Stimulated activated CD4-positive, alpha-beta T cell treated with anti-CD3 and anti-CD28 coated beads, Interleukin-4, amount 100 ng/mL, for 48 hours (primary cell): ENCODE results near the gene CSF2.
"Not testable (repeated sequence)": the region's sequence is repeated elsewhere in the genome, so short reads cannot be mapped to it uniquely, and the experiment has no call there.

ENCODE experiments used
- DNase-seq, 2 donors: peaks; one replicate each; pipeline ENCODE4 v3.0.0-alpha.2; 2020; ENCODE audit warnings: low read depth in 2 of 2

The CSF2 gene

GRCh38 chr5:132087176-132087575 is 13.6 kb downstream of the CSF2 start:
- DNase-seq = no peak

GRCh38 chr5:132087661-132088060 is 14.1 kb downstream of the CSF2 start:
- no peak for DNase-seq

DNA sequence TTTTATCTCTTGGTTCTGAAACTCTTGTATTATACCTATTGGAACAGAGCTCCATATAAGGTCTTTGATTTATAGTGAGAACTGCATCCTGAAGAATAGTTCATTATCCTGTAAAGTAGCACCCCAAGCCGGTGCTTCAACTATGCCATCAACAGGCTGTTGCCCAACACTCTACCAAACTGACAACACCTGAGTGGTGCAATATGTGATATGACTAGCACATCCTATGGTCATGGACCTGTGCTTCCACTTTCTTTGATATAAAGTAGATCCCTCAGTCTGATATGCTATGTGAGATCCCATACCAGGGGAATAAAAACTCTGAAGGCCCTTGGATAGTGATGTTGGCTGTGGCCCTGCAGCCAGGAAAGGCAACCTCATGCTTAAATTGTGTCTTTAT is 15.8 kb downstream of the CSF2 start:
- no peak for DNase-seq

DNA sequence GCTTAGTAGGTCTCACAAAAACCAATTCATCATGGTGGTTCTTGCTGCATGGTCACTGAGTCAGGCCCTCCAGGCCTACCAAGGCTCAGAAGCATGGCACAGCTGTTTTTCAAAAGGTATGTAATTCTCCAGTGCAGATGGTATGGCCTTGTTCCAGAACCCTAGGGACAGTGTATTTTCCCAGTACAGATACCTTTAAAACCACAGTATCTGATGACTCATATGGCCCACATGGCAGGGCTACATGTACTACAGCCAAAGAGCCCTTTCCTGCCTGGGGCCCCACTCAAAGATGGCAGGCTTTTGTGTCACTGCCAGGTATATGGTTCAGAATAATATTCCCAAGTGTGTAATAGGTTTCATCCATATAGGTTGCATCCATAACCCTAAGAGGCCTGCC is 16.5 kb downstream of the CSF2 start:
- DNase-seq = no peak

- DNase-seq = no peak
Observed at GRCh38 chr5:132093271-132093670, 19.7 kb downstream of the CSF2 start.

DNA sequence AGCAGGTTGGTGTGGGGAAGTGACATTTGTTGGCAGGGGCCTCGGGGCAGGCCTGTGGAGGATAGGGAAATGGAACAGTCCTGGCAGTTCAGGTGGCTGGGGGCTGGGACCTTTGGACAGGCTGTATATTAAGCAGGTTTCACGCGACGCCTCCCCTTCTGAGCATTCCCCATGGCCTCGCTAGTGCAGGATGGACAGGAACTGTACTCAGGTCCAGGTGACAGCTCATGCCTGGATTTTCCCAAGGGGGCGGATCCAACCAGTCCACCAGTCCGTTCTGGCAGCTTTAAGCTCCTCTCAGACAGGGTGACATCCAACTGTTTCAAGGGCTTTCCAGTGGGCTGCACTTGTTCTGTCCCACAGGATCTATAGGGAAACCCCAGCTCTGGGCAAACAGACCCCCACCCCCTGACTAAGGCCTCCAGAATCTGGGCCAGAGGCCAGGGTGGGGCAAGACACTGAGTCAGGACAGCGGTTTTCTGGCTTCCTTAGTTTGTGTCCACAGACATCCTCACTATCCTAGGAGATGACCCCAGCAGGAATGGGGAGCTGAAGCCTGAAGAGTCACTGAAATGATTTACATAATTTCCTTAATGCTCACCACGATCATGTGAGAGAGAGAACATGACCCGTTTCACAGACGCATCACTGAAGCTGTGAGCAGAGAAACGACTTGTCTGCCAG is 20.9 kb downstream of the CSF2 start:
- no peak for DNase-seq

GRCh38 chr5:132095077-132095410 is 21.5 kb downstream of the CSF2 start:
- DNase-seq = no peak

DNA sequence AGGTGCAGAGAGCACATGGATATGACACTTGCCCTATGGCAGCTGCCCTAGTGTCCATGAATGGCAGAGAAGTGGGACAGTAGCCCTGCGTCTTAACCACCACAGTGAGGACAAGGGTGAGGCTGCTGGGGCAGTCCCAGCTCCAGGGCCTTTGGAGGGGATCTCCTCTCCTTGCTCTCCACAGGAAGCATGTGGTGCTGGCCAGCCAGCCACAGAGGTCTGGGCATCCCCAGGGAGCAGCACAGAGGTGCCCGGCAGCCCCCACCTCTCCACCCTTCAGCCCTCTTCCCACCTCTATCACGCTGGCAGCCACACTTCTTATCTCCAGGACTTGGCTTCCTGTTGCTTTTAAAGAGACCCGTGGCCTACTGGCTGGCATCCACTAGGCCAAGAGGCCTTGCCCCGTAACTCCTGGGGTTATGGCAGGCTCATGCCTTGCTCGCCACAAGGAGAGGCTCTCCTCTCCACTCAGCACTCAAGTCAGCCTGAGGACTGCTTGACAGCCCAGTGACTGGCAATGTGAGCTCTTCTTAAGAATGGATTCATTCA is 21.9 kb downstream of the CSF2 start:
- no peak for DNase-seq

- DNase-seq = no peak
Observed at GRCh38 chr5:132096904-132097303, 23.3 kb downstream of the CSF2 start.

DNA sequence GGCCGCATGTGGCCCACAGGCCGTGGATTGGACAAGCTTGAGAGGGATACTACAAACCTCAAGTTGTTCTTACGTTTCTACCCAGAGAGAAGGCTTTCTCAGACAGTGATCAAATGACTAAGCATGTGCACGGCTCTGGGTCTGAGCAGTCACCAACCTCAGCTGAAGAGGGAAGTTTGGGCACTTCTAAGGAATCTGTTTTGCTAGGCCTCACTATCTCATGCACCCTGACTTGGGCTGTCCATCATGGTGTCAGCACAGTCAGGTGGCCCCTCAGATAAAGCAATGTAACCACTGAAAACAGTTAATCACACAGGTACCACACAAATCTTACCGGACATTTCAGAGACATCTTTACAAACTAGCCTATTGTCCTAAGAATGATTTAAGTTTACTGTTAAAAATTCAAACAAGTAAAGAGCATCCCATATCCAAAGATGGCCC is 24.6 kb downstream of the CSF2 start:
- no peak for DNase-seq

DNA sequence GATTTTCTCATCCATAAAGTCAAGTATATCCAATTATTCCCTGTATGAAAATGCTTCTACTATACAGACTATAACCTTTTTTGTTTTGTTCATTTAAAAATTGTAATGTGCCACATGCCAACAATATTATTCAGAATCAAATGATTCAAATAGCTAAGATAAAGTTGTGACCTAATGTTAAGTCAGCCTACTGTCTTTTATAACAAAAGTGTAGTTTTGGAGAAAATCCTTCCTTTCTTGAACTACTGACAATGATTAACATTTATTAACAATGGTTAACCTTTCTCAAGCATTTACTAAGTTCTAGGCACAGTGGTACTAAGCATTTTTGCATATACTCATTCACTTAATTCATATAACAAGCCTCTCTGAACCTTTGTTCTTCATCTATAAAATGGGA is 25.0 kb downstream of the CSF2 start:
- no peak for DNase-seq

- peak; percentile 45 to 74 for DNase-seq
Observed at GRCh38 chr5:132099076-132099748, 25.6 kb downstream of the CSF2 start.

GRCh38 chr5:132099905-132100304 is 26.3 kb downstream of the CSF2 start:
- no peak for DNase-seq

DNA sequence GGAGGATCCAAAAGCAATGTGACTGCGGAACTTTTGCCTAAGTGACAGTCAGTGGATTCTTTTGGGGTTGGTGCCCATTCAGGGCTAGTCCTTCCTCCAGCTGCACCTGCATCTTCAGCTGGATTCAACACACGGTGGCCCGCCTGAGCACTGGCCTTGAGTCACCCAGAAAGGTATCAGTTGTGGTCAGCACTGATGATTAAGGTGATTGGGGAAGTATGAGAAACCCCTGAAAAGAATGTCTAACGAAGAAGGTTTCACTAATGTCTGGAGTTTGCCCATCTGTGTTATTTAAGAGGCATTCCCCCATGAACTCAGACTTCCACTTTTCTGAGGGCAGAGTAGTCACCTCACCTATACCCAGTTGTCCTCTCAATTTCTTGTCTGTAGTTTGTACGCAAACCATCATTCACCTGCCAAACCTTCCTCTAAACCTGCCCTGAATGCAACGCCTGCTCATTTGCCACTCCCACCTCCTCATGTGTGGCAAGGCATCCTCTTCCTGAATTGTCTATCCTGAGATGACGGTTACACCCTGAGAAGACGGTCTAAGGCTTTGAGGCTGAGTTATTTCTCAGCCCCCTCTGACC is 27.2 kb downstream of the CSF2 start:
- DNase-seq = no peak

DNA sequence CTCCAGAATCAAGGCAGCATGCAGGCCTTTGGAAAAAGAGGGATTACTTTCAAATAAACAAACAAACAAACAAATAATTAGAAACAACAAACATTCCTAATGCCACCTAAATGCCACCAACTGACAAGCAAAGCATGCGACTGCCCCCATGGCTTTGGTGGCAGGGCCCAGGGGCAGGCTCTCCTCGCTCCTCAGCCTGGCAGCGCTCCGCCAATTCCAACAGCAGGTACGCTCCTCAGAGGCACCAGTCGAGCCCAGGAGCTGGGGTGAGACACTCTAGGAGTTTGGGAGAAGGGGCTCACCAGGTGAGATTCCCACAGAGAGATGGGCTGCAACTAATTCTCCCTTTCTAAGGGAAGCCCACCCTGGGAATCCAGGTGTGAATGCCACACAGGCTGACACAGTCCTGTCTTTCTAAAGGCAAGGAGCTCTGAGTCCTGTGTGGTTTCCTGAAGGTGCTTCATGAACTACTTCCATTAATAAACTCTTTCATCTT is 27.8 kb downstream of the CSF2 start:
- no peak for DNase-seq

- no peak for DNase-seq
Observed at GRCh38 chr5:132102101-132102701, 28.6 kb downstream of the CSF2 start.

- no peak for DNase-seq
Observed at GRCh38 chr5:132102944-132103331, 29.3 kb downstream of the CSF2 start.

GRCh38 chr5:132103332-132103951 is 29.9 kb downstream of the CSF2 start:
- DNase-seq = peak; percentile 49 to 65

GRCh38 chr5:132103969-132104391 is 30.4 kb downstream of the CSF2 start:
- no peak for DNase-seq

DNA sequence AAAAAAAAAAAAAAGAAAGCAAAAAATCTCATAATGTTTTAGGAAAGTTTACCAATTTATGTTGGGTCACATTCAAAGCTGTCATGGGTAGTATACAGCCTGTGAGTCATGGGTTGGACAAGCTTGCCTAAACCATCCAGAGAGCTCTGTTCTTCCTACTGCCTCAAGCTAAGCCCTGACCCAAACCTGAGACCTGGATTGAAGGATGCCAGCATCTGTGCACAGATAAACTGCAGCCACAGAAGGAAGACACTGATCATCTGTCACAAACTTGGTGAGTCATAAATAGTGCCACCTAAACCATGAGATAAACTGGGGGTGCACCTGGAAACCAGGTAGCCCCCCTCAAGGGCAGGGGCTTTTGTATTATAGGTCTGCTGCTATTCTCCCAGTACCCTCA is 31.0 kb downstream of the CSF2 start:
- DNase-seq = no peak

DNA sequence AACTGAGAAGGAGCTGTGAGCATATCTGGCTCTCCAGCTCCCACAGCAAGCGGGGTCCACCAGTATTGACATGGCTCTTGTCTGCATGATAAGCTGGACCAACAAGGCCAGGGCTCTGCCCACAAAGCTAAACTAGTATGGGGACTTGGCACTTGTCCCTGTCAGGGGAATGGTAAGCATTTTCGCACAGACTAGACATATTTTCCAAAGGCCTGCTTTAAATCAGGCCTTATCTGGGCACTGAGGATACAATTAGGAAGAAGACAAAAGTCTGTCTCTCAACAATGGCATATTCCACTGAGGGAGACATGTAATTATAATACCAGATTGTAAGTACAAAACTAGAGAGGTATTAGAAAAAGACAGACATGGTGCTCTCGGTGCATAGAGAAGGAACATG is 32.1 kb downstream of the CSF2 start:
- no peak for DNase-seq

- not testable (repeated sequence) for DNase-seq
Observed at GRCh38 chr5:132108495-132108894, 34.9 kb downstream of the CSF2 start.
